ENCODE measurements around the gene ITGB1. TPM values are rescaled to one million over a fixed set of nuclear protein-coding genes. Genes with fewer than 3 reads are reported as not detected.

The ITGB1 gene
- total and polyA plus RNA-seq, 10 of the 15 experiments (the other 5 are each of a cell fraction or from before 2014, with no cell fraction given), result 2.8 to 20.7 (median 10.4) TPM

DNA sequence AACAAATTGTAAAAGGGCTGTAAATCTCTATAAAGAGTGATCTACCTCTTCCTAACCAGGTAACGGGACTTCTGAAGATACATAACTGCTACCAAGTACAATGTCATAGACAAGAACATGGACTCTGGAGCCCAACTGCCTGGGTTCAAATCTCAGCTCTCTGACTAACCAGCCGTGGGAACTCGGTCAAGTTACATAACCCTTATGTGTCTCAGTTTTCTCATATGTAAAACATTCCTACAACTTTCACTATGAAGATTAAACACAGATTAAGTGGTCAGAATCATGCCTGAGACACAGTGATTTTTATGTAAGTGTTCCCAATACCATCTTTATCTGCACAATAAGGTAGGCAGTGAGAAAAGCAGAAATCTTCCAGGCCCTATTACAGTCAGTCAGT lies 52.6 kb downstream of the ITGB1 start:
- H4K20me1 ChIP-seq (ENCODE audit: control insufficient read depth, insufficient read depth), result no peaks in the 10 kb centered on the region
- no peaks in the 10 kb centered on the region for H3K4me1 ChIP-seq (ENCODE audit: control insufficient read depth, insufficient read depth, low read length)
- no peak overlapping the region for H3K4me2 ChIP-seq (ENCODE audit: control insufficient read depth, insufficient read depth)
- SMC1A ChIA-PET (ENCODE audit: uncharacterized antibody, unreplicated experiment), result no interaction called here
- CTCF ChIA-PET, result no interaction called here
- ATAC-seq (no peak), DNase-seq (ENCODE audit: low read depth, low spot score) (no peak), FAIRE-seq (no peak)
- H3K27ac ChIP-seq (ENCODE audit: control insufficient read depth, insufficient read depth), result no peak overlapping the region
- H3K36me3 ChIP-seq (ENCODE audit: control insufficient read depth in 2 of 2, insufficient read depth in 2 of 2, low read length in 1 of 2), result peaks cover 0 to 2% of the 10 kb centered on the region in 2 experiments; a peak in 1 of 4 replicates
- H2AFZ ChIP-seq (ENCODE audit: control insufficient read depth, low read depth, low read length), result no peak overlapping the region
- POLR2A ChIA-PET, result no interaction called here
- no peaks in the 10 kb centered on the region for H3K27me3 ChIP-seq (replicated peaks in 1 of 2; ENCODE audit: control insufficient read depth in 2 of 2, insufficient read depth in 2 of 2, low read length in 1 of 2)
- intact Hi-C loops (cut with micrococcal nuclease; ENCODE audit: unreplicated experiment) (no loop called here), in situ Hi-C loops (cut with MboI) (no loop called here)
- TF ChIP-seq YBX1 (IDR thresholded peaks at IDR 0.05) (no peak), SUZ12 (IDR thresholded peaks at IDR 0.05; ENCODE audit: unreplicated experiment) (no peak), EP300 (IDR thresholded peaks at IDR 0.05; ENCODE audit: borderline replicate concordance in 1 of 2, control insufficient read depth in 1 of 2, low read depth in 2 of 2, low read length in 2 of 2) (no peak), RELA (IDR thresholded peaks at IDR 0.05; ENCODE audit: borderline replicate concordance, partially characterized antibody) (no peak), PAX5 (IDR thresholded peaks at IDR 0.05; ENCODE audit: borderline replicate concordance, low read depth, low read length) (no peak), CHD4 (IDR thresholded peaks at IDR 0.05) (no peak), IKZF1 (conservative IDR thresholded peaks at IDR 0.05) (no peak), STAT1 (conservative IDR thresholded peaks at IDR 0.05) (no peak), SMAD1 (IDR thresholded peaks at IDR 0.05; ENCODE audit: low read depth, partially characterized antibody) (no peak)
- TF ChIP-seq, protein P1, sequence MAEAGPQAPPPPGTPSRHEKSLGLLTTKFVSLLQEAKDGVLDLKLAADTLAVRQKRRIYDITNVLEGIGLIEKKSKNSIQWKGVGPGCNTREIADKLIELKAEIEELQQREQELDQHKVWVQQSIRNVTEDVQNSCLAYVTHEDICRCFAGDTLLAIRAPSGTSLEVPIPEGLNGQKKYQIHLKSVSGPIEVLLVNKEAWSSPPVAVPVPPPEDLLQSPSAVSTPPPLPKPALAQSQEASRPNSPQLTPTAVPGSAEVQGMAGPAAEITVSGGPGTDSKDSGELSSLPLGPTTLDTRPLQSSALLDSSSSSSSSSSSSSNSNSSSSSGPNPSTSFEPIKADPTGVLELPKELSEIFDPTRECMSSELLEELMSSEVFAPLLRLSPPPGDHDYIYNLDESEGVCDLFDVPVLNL (IDR thresholded peaks at IDR 0.05; ENCODE audit: low read depth, low read length), result no peak
- RAD21 ChIA-PET (ENCODE audit: unreplicated experiment), result no interaction called here
- H3K79me2 ChIP-seq (ENCODE audit: control insufficient read depth, insufficient read depth, low read length), result no peaks in the 10 kb centered on the region
- WGBS (ENCODE audit: insufficient coverage, insufficient replicate concordance, low lambda C conversion rate, missing lambda C conversion rate), result 93% methylated on average over 3 of the region's 3 CpGs
- H3K9ac ChIP-seq (ENCODE audit: control insufficient read depth, insufficient read depth, low read length), result no peak overlapping the region
- BruUV-seq (replicated peaks), result no TSS peak
- no peaks in the 10 kb centered on the region for H3K9me3 ChIP-seq (replicated peaks; ENCODE audit: control insufficient read depth, insufficient read depth, low read length)
- no peak overlapping the region for H3K4me3 ChIP-seq
